KMS-11 (cell line): Measurements from ENCODE around the gene KBTBD4.

Source experiments
- H2AFZ ChIP-seq: fragments of 200-600 bp; sonication (generic); 2 replicates; pipeline ENCODE4 v1.6.1; 2016; ENCODE audit warnings: antibody characterized with exemption, mixed run types, low read depth
- H3K27ac ChIP-seq: fragments of 200-600 bp; sonication (generic); 2 replicates; pipeline ENCODE4 v1.6.1; 2016; ENCODE audit warnings: mild to moderate bottlenecking, mixed run types
- H3K27me3 ChIP-seq: fragments of 200-600 bp; sonication (generic); 2 replicates; pipeline ENCODE4 v1.6.1; 2017; ENCODE audit warnings: mild to moderate bottlenecking, low read depth, mixed run types, moderate library complexity; ENCODE audit not compliant: insufficient read depth
- H3K36me3 ChIP-seq: fragments of 200-600 bp; sonication (generic); 2 replicates; pipeline ENCODE4 v1.6.1; 2017; ENCODE audit warnings: mild to moderate bottlenecking, mixed run types; ENCODE audit not compliant: insufficient read depth
- H3K4me1 ChIP-seq: fragments of 200-600 bp; sonication (generic); 2 replicates; pipeline ENCODE4 v1.6.1; 2016; ENCODE audit warnings: mild to moderate bottlenecking, low read depth, mixed run types; ENCODE audit not compliant: poor library complexity, severe bottlenecking
- H3K4me2 ChIP-seq: fragments of 200-600 bp; sonication (generic); 2 replicates; pipeline ENCODE4 v1.7.0; 2016; ENCODE audit warnings: mild to moderate bottlenecking, mixed run types
- H3K4me3 ChIP-seq: fragments of 200-600 bp; sonication (generic); IDR thresholded peaks from 2 replicates; pipeline ENCODE4 v1.6.1; 2017; ENCODE audit warnings: low read depth, low read length, mixed read lengths; ENCODE audit not compliant: insufficient read depth
- H3K79me2 ChIP-seq: fragments of 200-600 bp; sonication (generic); 2 replicates; pipeline ENCODE4 v1.6.1; 2016; ENCODE audit warnings: low read depth, mixed run types; ENCODE audit not compliant: insufficient read depth
- H3K9ac ChIP-seq: fragments of 200-600 bp; sonication (generic); 2 replicates; pipeline ENCODE4 v1.6.1; 2016; ENCODE audit warnings: mild to moderate bottlenecking, mixed run types
- H4K20me1 ChIP-seq: fragments of 200-600 bp; sonication (generic); 2 replicates; pipeline ENCODE4 v1.6.1; 2016; ENCODE audit warnings: mild to moderate bottlenecking, mixed run types; ENCODE audit not compliant: insufficient read depth
- CTCF ChIP-seq: fragments of 200-600 bp; sonication (generic); conservative IDR thresholded peaks from 2 replicates; pipeline ENCODE4 v1.6.1; 2017; ENCODE audit warnings: low read depth, mild to moderate bottlenecking, antibody characterized with exemption, low read length, moderate library complexity, mixed read lengths

KBTBD4 gene

DNA sequence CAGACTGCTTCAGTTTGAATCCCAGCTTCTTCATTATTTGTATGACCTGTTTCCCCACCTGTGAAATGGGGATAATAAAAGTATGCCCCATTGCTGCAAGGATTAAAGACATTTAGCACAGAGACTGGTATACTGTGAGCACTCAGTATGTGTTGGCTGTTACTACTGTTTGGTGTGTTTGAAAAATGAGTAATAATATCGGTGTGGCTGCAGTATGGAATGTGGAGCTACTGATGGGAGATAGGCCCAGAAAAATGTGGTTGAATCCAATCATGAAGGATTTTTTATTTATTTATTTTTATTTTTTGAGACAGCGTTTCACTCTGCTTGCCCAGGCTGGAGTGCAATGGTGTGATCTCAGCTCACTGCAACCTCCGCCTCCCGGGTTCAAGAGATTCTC is 24.5 kb upstream of the KBTBD4 start:
- no peak for TF ChIP-seq CTCF
- Histone ChIP-seq H3K4me2 (no peak overlapping the region), H3K36me3 (no peaks in the 10 kb centered on the region), H3K9ac (no peak overlapping the region), H2AFZ (no peak overlapping the region), H3K79me2 (no peaks in the 10 kb centered on the region), H3K27ac (no peak overlapping the region), H4K20me1 (no peaks in the 10 kb centered on the region), H3K27me3 (no peaks in the 10 kb centered on the region), H3K4me1 (no peaks in the 10 kb centered on the region), H3K4me3 (no peak overlapping the region)

- no peaks in the 10 kb centered on the region for H3K4me1 ChIP-seq
Observed at GRCh38 chr11:47599902-47600301, 21.1 kb upstream of the KBTBD4 start.

GRCh38 chr11:47595967-47596366 is 17.2 kb upstream of the KBTBD4 start:
- Histone ChIP-seq H3K4me2 (no peak overlapping the region), H3K4me1 (no peaks in the 10 kb centered on the region), H3K4me3 (no peak overlapping the region), H3K36me3 (no peaks in the 10 kb centered on the region), H2AFZ (no peak overlapping the region), H3K79me2 (no peaks in the 10 kb centered on the region), H3K27me3 (no peaks in the 10 kb centered on the region), H3K27ac (no peak overlapping the region), H4K20me1 (no peaks in the 10 kb centered on the region), H3K9ac (no peak overlapping the region)
- TF ChIP-seq CTCF: no peak

More at GRCh38 chr11:47599902-47600301, 21.1 kb upstream of the KBTBD4 start:
- Histone ChIP-seq H3K27ac (no peak overlapping the region), H3K4me2 (no peak overlapping the region), H3K79me2 (no peaks in the 10 kb centered on the region), H2AFZ (no peak overlapping the region), H3K9ac (no peak overlapping the region), H3K4me3 (no peak overlapping the region), H3K27me3 (no peaks in the 10 kb centered on the region), H4K20me1 (no peaks in the 10 kb centered on the region), H3K36me3 (no peaks in the 10 kb centered on the region)
- TF ChIP-seq CTCF: no peak

- TF ChIP-seq CTCF: no peak
- Histone ChIP-seq H3K27me3 (no peaks in the 10 kb centered on the region), H3K9ac (no peak overlapping the region), H3K4me3 (no peak overlapping the region), H3K79me2 (no peaks in the 10 kb centered on the region), H3K27ac (no peak overlapping the region), H2AFZ (no peak overlapping the region), H4K20me1 (no peaks in the 10 kb centered on the region), H3K4me2 (no peak overlapping the region), H3K4me1 (no peaks in the 10 kb centered on the region), H3K36me3 (no peaks in the 10 kb centered on the region)
Observed at GRCh38 chr11:47595029-47595428, 16.3 kb upstream of the KBTBD4 start.
